Omental fat pad (tissue), 4 donors: ENCODE measurements around the gene RNF41. TPM values are rescaled to one million over a fixed set of nuclear protein-coding genes. Genes with fewer than 3 reads are reported as not detected.

Experiments used
- ATAC-seq: fragments of 150-250 bp; one replicate; pipeline ENCODE4 v1.9.1; 2016; ENCODE audit warnings: mild to moderate bottlenecking, moderate library complexity; ENCODE audit not compliant: low FRiP score
- DNase-seq: peaks from one replicate; pipeline ENCODE4 v3.0.0-alpha.2; 2019; ENCODE audit warnings: low spot score
- total RNA-seq, 4 donors: library from RNA; depleted of rRNA; stranded (reverse); fragments of >200 nt; gene quantifications; one replicate each; pipeline ENCODE4 v1.1.0, GENCODE V29; 2016
- TF ChIP-seq, protein P1 (sequence below), 3 donors: fragments of 450-650 bp; IDR thresholded peaks; one replicate each; pipeline ENCODE4 v1.5.1; 2016 to 2017; ENCODE audit warnings: antibody characterized with exemption in 3 of 3, mild to moderate bottlenecking in 3 of 3, moderate library complexity in 2 of 3

Gene RNF41
- total RNA-seq, 4 donors from 2014 or later = 50.0 to 128 (median 76.2) TPM

GRCh38 chr12:56178347-56178746, 43.4 kb downstream of the RNF41 start:
- TF ChIP-seq, protein P1, sequence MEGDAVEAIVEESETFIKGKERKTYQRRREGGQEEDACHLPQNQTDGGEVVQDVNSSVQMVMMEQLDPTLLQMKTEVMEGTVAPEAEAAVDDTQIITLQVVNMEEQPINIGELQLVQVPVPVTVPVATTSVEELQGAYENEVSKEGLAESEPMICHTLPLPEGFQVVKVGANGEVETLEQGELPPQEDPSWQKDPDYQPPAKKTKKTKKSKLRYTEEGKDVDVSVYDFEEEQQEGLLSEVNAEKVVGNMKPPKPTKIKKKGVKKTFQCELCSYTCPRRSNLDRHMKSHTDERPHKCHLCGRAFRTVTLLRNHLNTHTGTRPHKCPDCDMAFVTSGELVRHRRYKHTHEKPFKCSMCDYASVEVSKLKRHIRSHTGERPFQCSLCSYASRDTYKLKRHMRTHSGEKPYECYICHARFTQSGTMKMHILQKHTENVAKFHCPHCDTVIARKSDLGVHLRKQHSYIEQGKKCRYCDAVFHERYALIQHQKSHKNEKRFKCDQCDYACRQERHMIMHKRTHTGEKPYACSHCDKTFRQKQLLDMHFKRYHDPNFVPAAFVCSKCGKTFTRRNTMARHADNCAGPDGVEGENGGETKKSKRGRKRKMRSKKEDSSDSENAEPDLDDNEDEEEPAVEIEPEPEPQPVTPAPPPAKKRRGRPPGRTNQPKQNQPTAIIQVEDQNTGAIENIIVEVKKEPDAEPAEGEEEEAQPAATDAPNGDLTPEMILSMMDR (IDR thresholded peaks at IDR 0.05) = no peak
- ATAC-seq = no peak
- DNase-seq = no peak

DNA sequence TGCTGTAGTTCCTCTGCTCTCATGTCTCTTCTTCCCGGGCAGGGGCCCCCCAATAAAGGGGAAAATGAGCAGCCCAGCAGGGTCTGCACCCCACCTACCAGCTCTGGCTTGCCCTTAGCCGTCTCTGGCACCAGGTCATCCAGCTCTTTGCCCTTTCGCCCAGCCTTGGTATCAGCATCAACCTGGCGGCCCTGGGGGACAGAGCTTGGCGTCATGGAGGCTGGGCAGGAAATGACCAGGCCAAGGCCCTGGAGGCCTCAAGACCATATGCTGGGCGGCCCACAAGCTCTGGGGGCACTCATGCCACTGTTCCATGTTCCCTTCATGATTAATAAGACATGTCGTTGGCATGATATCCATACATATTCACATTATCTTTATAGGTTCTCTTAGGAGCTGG, 48.9 kb downstream of the RNF41 start:
- DNase-seq (no peak), ATAC-seq (no peak)
- TF ChIP-seq, protein P1 (IDR thresholded peaks at IDR 0.05) = no peak

DNA sequence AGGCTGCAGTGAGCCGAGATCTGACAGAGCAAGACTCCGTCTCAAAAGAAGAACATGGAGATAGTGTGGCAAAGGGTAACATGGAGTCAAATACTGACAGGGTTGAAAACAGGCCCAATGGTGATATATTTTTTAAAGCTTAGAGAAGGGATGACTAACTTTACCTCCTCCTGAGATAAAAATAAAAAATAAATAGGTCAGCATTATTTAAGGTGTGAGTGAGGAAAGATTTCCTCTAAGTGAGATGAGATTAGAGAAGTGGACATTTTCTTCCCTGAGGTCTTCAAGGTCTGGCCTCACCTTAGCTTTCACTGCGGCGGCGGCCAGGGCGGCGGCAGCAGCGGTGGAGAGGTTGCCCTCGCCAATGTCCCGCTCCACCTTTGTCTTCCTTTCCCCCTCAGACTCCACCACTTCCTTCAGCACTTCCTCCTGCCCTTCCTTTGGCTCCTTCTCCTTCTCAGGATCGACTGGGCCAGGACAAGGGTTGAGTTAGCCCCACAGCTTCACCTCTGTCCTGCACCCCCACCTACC, 52.4 kb downstream of the RNF41 start:
- ATAC-seq (no peak), DNase-seq (no peak)
- TF ChIP-seq, protein P1 (IDR thresholded peaks at IDR 0.05) = no peak

DNA sequence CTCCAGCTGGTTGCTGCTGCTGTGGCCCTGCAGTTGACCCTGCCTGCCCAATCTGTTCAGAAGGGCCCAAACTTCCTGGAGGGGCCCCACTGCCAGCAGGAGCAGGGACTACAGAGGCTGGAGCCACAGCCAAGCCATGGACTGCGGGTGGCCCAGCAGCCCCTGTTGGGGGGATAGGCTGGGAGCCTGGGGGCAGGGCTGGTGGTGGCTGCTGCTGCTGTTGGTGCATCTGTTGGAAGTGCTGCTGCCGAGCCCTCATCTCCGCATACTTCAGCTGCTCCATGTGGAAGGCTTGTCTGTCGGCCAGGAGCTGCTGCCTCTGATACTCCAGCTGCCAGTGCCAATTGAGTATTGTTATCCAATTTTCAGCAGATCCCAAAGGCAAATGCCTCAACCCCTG, 56.4 kb downstream of the RNF41 start:
- DNase-seq = no peak
- ATAC-seq = no peak
- TF ChIP-seq, protein P1 (IDR thresholded peaks at IDR 0.05) = no peak

- ATAC-seq = no peak
- DNase-seq = no peak
- TF ChIP-seq, protein P1 (IDR thresholded peaks at IDR 0.05) = no peak
These were observed 57.4 kb downstream of the RNF41 start for GRCh38 chr12:56164345-56164729.

- ATAC-seq (no peak), DNase-seq (no peak)
- TF ChIP-seq, protein P1 (IDR thresholded peaks at IDR 0.05) = no peak
These were observed 58.0 kb downstream of the RNF41 start for GRCh38 chr12:56163533-56164344.
